ENCODE data around the gene SERTM1.

The SERTM1 gene

GRCh38 chr13:36673838-36674326 is at the start of gene SERTM1:
Gene SERTM1 (plus strand): TSS chr13:36674020. CDS start chr13:36695079, 21,059 bp downstream.
- FAIRE-seq (no peak), DNase-seq (ENCODE audit: extremely low spot score, insufficient read length, low read depth) (no peak)

- FAIRE-seq = no peak
These were observed 45.3 kb upstream of the SERTM1 start for GRCh38 chr13:36628377-36629056.

GRCh38 chr13:36629057-36629385 is 44.8 kb upstream of the SERTM1 start:
- FAIRE-seq (no peak), DNase-seq (ENCODE audit: extremely low spot score, insufficient read length, low read depth) (no peak)

More at GRCh38 chr13:36628377-36629056, 45.3 kb upstream of the SERTM1 start:
- no peak for DNase-seq (ENCODE audit: extremely low spot score, insufficient read length, low read depth)

- FAIRE-seq = no peak
These were observed 43.5 kb upstream of the SERTM1 start for GRCh38 chr13:36630181-36630803.

GRCh38 chr13:36639610-36640009 is 34.2 kb upstream of the SERTM1 start:
- DNase-seq (ENCODE audit: extremely low spot score, insufficient read length, low read depth) (no peak), FAIRE-seq (no peak)

More at GRCh38 chr13:36630181-36630803, 43.5 kb upstream of the SERTM1 start:
- DNase-seq (ENCODE audit: extremely low spot score, insufficient read length, low read depth) = no peak

- FAIRE-seq (no peak), DNase-seq (ENCODE audit: extremely low spot score, insufficient read length, low read depth) (no peak)
These were observed 23.2 kb upstream of the SERTM1 start for GRCh38 chr13:36650611-36651010.

GRCh38 chr13:36665630-36666029 is 8.2 kb upstream of the SERTM1 start:
- DNase-seq (ENCODE audit: extremely low spot score, insufficient read length, low read depth) = no peak
- no peak for FAIRE-seq

GRCh38 chr13:36666477-36667229 is 7.2 kb upstream of the SERTM1 start:
- FAIRE-seq (no peak), DNase-seq (ENCODE audit: extremely low spot score, insufficient read length, low read depth) (no peak)

- no peak for DNase-seq (ENCODE audit: extremely low spot score, insufficient read length, low read depth)
- FAIRE-seq = no peak
These were observed 5.5 kb upstream of the SERTM1 start for GRCh38 chr13:36668316-36668715.

- no peak for DNase-seq (ENCODE audit: extremely low spot score, insufficient read length, low read depth)
- no peak for FAIRE-seq
These were observed 468 bp upstream of the SERTM1 start for GRCh38 chr13:36673352-36673751.

- no peak for FAIRE-seq
- DNase-seq (ENCODE audit: extremely low spot score, insufficient read length, low read depth) = no peak
These were observed 755 bp downstream of the SERTM1 start for GRCh38 chr13:36674337-36675212.

GRCh38 chr13:36675213-36675536 is 1.4 kb downstream of the SERTM1 start:
- DNase-seq (ENCODE audit: extremely low spot score, insufficient read length, low read depth) (no peak), FAIRE-seq (no peak)

GRCh38 chr13:36680913-36681312 is 7.1 kb downstream of the SERTM1 start:
- DNase-seq (ENCODE audit: extremely low spot score, insufficient read length, low read depth) (no peak), FAIRE-seq (no peak)

- DNase-seq (ENCODE audit: extremely low spot score, insufficient read length, low read depth) (no peak), FAIRE-seq (no peak)
These were observed 8.2 kb downstream of the SERTM1 start for GRCh38 chr13:36681894-36682624.

GRCh38 chr13:36683701-36684100 is 9.9 kb downstream of the SERTM1 start:
- DNase-seq (ENCODE audit: extremely low spot score, insufficient read length, low read depth) (no peak), FAIRE-seq (no peak)

- DNase-seq (ENCODE audit: extremely low spot score, insufficient read length, low read depth) (no peak), FAIRE-seq (no peak)
These were observed 12.1 kb downstream of the SERTM1 start for GRCh38 chr13:36685927-36686326.

GRCh38 chr13:36696410-36697010 is 22.7 kb downstream of the SERTM1 start:
- no peak for DNase-seq (ENCODE audit: extremely low spot score, insufficient read length, low read depth)
- no peak for FAIRE-seq

- FAIRE-seq (no peak), DNase-seq (ENCODE audit: extremely low spot score, insufficient read length, low read depth) (no peak)
These were observed 26.4 kb downstream of the SERTM1 start for GRCh38 chr13:36700170-36700569.

- DNase-seq (ENCODE audit: extremely low spot score, insufficient read length, low read depth) = no peak
- no peak for FAIRE-seq
These were observed 32.9 kb downstream of the SERTM1 start for GRCh38 chr13:36706755-36707154.
